ENCODE measurements around the gene YAE1.

The YAE1 gene

GRCh38 chr7:39516498-39516897 lies 49.7 kb upstream of the YAE1 start (continued):
- TF ChIP-seq PATZ1 (CRISPR knock-in tag; IDR thresholded peaks at IDR 0.05; ENCODE audit: borderline replicate concordance), result no peak
- TF ChIP-seq TCF4 (CRISPR knock-in tag; IDR thresholded peaks at IDR 0.05; ENCODE audit: borderline replicate concordance), result no peak
- TF ChIP-seq ZFP30 (CRISPR knock-in tag; IDR thresholded peaks at IDR 0.05), result no peak
- no peak for TF ChIP-seq TOX (CRISPR knock-in tag; IDR thresholded peaks at IDR 0.05; ENCODE audit: borderline replicate concordance)
- no peak for TF ChIP-seq CSDC2 (CRISPR knock-in tag; IDR thresholded peaks at IDR 0.05)
- TF ChIP-seq ZNF70 (CRISPR knock-in tag; IDR thresholded peaks at IDR 0.05), result no peak
- no peak for TF ChIP-seq CSRNP3 (CRISPR knock-in tag; IDR thresholded peaks at IDR 0.05)
- no peak for TF ChIP-seq ZC3H10 (CRISPR knock-in tag; IDR thresholded peaks at IDR 0.05)

- no peak for ATAC-seq
- TF ChIP-seq ZNF565 (CRISPR knock-in tag; conservative IDR thresholded peaks at IDR 0.05; ENCODE audit: low read depth), result no peak
- TF ChIP-seq TSHZ2 (CRISPR knock-in tag; IDR thresholded peaks at IDR 0.05), result no peak
- no peak for TF ChIP-seq CSRNP3 (CRISPR knock-in tag; IDR thresholded peaks at IDR 0.05)
- TF ChIP-seq ISL1 (CRISPR knock-in tag; IDR thresholded peaks at IDR 0.05), result no peak
- TF ChIP-seq ESRRG (CRISPR knock-in tag; IDR thresholded peaks at IDR 0.05), result no peak
- TF ChIP-seq OSR1 (CRISPR knock-in tag; IDR thresholded peaks at IDR 0.05), result no peak
- TF ChIP-seq RARB (CRISPR knock-in tag; IDR thresholded peaks at IDR 0.05), result no peak
- TF ChIP-seq PPARA (CRISPR knock-in tag; IDR thresholded peaks at IDR 0.05; ENCODE audit: borderline replicate concordance), result no peak
- TF ChIP-seq ZNF8 (CRISPR knock-in tag; IDR thresholded peaks at IDR 0.05), result no peak
- TF ChIP-seq GLIS3 (CRISPR knock-in tag; IDR thresholded peaks at IDR 0.05), result no peak
- TF ChIP-seq SNAI2 (CRISPR knock-in tag; IDR thresholded peaks at IDR 0.05), result no peak
- no peak for TF ChIP-seq CREB5 (CRISPR knock-in tag; IDR thresholded peaks at IDR 0.05; ENCODE audit: low read depth)
- no peak for TF ChIP-seq BACH2 (CRISPR knock-in tag; IDR thresholded peaks at IDR 0.05; ENCODE audit: borderline replicate concordance)
- no peak for TF ChIP-seq ZFP30 (CRISPR knock-in tag; IDR thresholded peaks at IDR 0.05)
- TF ChIP-seq TOX (CRISPR knock-in tag; IDR thresholded peaks at IDR 0.05; ENCODE audit: borderline replicate concordance), result no peak
- no peak for TF ChIP-seq ZNF70 (CRISPR knock-in tag; IDR thresholded peaks at IDR 0.05)
- TF ChIP-seq TCF4 (CRISPR knock-in tag; IDR thresholded peaks at IDR 0.05; ENCODE audit: borderline replicate concordance), result no peak
These were observed 49.0 kb upstream of the YAE1 start for GRCh38 chr7:39517240-39517639.

GRCh38 chr7:39525926-39526325 lies 40.3 kb upstream of the YAE1 start:
- TF ChIP-seq PPARA (CRISPR knock-in tag; IDR thresholded peaks at IDR 0.05; ENCODE audit: borderline replicate concordance) (no peak), PATZ1 (CRISPR knock-in tag; IDR thresholded peaks at IDR 0.05; ENCODE audit: borderline replicate concordance) (no peak), CREB5 (CRISPR knock-in tag; IDR thresholded peaks at IDR 0.05; ENCODE audit: low read depth) (no peak), ZC3H10 (CRISPR knock-in tag; IDR thresholded peaks at IDR 0.05) (no peak), ZNF565 (CRISPR knock-in tag; conservative IDR thresholded peaks at IDR 0.05; ENCODE audit: low read depth) (no peak), GLIS3 (CRISPR knock-in tag; IDR thresholded peaks at IDR 0.05) (no peak), SNAI2 (CRISPR knock-in tag; IDR thresholded peaks at IDR 0.05) (no peak), ZFP30 (CRISPR knock-in tag; IDR thresholded peaks at IDR 0.05) (no peak), CSRNP3 (CRISPR knock-in tag; IDR thresholded peaks at IDR 0.05) (no peak), ESRRG (CRISPR knock-in tag; IDR thresholded peaks at IDR 0.05) (no peak), TOX (CRISPR knock-in tag; IDR thresholded peaks at IDR 0.05; ENCODE audit: borderline replicate concordance) (no peak)
- no peak for ATAC-seq

All from SK-N-SH treated with all-trans-retinoic acid at 6 μM for 48 hours (cell line).